ENCODE data around the gene BANP.
"Not testable (repeated sequence)": the region's sequence is repeated elsewhere in the genome, so short reads cannot be mapped to it uniquely, and the experiment has no call there.

Gene BANP

GRCh38 chr16:87931504-87931903 is 19.7 kb upstream of the BANP start:
- H3K27me3 ChIP-seq (ENCODE audit: control insufficient read depth, insufficient read depth, low read length), result no peaks in the 10 kb centered on the region
- no peak overlapping the region for H3K9ac ChIP-seq (ENCODE audit: low read depth, low read length)
- no peaks in the 10 kb centered on the region for H3K4me1 ChIP-seq (ENCODE audit: control insufficient read depth, insufficient read depth, low read length)
- no peaks in the 10 kb centered on the region for H3K9me3 ChIP-seq (ENCODE audit: control insufficient read depth, insufficient read depth, low read length)
- H3K36me3 ChIP-seq (ENCODE audit: control insufficient read depth, insufficient read depth, low read length), result no peaks in the 10 kb centered on the region
- H3K4me3 ChIP-seq (ENCODE audit: low read depth, low read length), result no peak overlapping the region

GRCh38 chr16:87932475-87933139 is 18.6 kb upstream of the BANP start:
- H3K36me3 ChIP-seq (ENCODE audit: control insufficient read depth, insufficient read depth, low read length); H3K9ac ChIP-seq (ENCODE audit: low read depth, low read length): not testable (repeated sequence)

GRCh38 chr16:87933140-87933495 is 18.1 kb upstream of the BANP start:
- Histone ChIP-seq H3K4me1 (ENCODE audit: control insufficient read depth, insufficient read depth, low read length) (no peaks in the 10 kb centered on the region), H3K9ac (ENCODE audit: low read depth, low read length) (no peak overlapping the region), H3K27me3 (ENCODE audit: control insufficient read depth, insufficient read depth, low read length) (no peaks in the 10 kb centered on the region), H3K36me3 (ENCODE audit: control insufficient read depth, insufficient read depth, low read length) (no peaks in the 10 kb centered on the region), H3K4me3 (ENCODE audit: low read depth, low read length) (no peak overlapping the region), H3K9me3 (ENCODE audit: control insufficient read depth, insufficient read depth, low read length) (no peaks in the 10 kb centered on the region)

More at GRCh38 chr16:87932475-87933139, 18.6 kb upstream of the BANP start:
- not testable (repeated sequence) for H3K4me3 ChIP-seq (ENCODE audit: low read depth, low read length); H3K9me3 ChIP-seq (ENCODE audit: control insufficient read depth, insufficient read depth, low read length); H3K27me3 ChIP-seq (ENCODE audit: control insufficient read depth, insufficient read depth, low read length); H3K4me1 ChIP-seq (ENCODE audit: control insufficient read depth, insufficient read depth, low read length)

- not testable (repeated sequence) for H3K9ac ChIP-seq (ENCODE audit: low read depth, low read length); H3K4me3 ChIP-seq (ENCODE audit: low read depth, low read length); H3K36me3 ChIP-seq (ENCODE audit: control insufficient read depth, insufficient read depth, low read length); H3K27me3 ChIP-seq (ENCODE audit: control insufficient read depth, insufficient read depth, low read length); H3K9me3 ChIP-seq (ENCODE audit: control insufficient read depth, insufficient read depth, low read length); H3K4me1 ChIP-seq (ENCODE audit: control insufficient read depth, insufficient read depth, low read length)
Measured at GRCh38 chr16:87934752-87935425, 16.3 kb upstream of the BANP start.

- H3K9ac ChIP-seq (ENCODE audit: low read depth, low read length); H3K9me3 ChIP-seq (ENCODE audit: control insufficient read depth, insufficient read depth, low read length); H3K27me3 ChIP-seq (ENCODE audit: control insufficient read depth, insufficient read depth, low read length); H3K4me1 ChIP-seq (ENCODE audit: control insufficient read depth, insufficient read depth, low read length); H3K4me3 ChIP-seq (ENCODE audit: low read depth, low read length); H3K36me3 ChIP-seq (ENCODE audit: control insufficient read depth, insufficient read depth, low read length): not testable (repeated sequence)
Measured at GRCh38 chr16:87936016-87936374, 15.2 kb upstream of the BANP start.

GRCh38 chr16:87936375-87937230 is 14.6 kb upstream of the BANP start, which contains the start of gene CA5A:
Gene CA5A (minus strand): TSS chr16:87936529. CDS start chr16:87936450, 79 bp downstream.
- Histone ChIP-seq H3K27me3 (ENCODE audit: control insufficient read depth, insufficient read depth, low read length) (no peaks in the 10 kb centered on the region), H3K4me1 (ENCODE audit: control insufficient read depth, insufficient read depth, low read length) (no peaks in the 10 kb centered on the region), H3K9me3 (ENCODE audit: control insufficient read depth, insufficient read depth, low read length) (no peaks in the 10 kb centered on the region), H3K9ac (ENCODE audit: low read depth, low read length) (no peak within 1 kb of the TSS), H3K4me3 (ENCODE audit: low read depth, low read length) (no peak within 1 kb of the TSS), H3K36me3 (ENCODE audit: control insufficient read depth, insufficient read depth, low read length) (no peaks in the 10 kb centered on the region)

- H3K9ac ChIP-seq (ENCODE audit: low read depth, low read length); H3K36me3 ChIP-seq (ENCODE audit: control insufficient read depth, insufficient read depth, low read length); H3K9me3 ChIP-seq (ENCODE audit: control insufficient read depth, insufficient read depth, low read length); H3K4me1 ChIP-seq (ENCODE audit: control insufficient read depth, insufficient read depth, low read length); H3K27me3 ChIP-seq (ENCODE audit: control insufficient read depth, insufficient read depth, low read length); H3K4me3 ChIP-seq (ENCODE audit: low read depth, low read length): not testable (repeated sequence)
Measured at GRCh38 chr16:87937231-87937542, 14.0 kb upstream of the BANP start.

- no peak overlapping the region for H3K9ac ChIP-seq (ENCODE audit: low read depth, low read length)
- H3K36me3 ChIP-seq (ENCODE audit: control insufficient read depth, insufficient read depth, low read length), result no peaks in the 10 kb centered on the region
- no peaks in the 10 kb centered on the region for H3K9me3 ChIP-seq (ENCODE audit: control insufficient read depth, insufficient read depth, low read length)
- H3K4me1 ChIP-seq (ENCODE audit: control insufficient read depth, insufficient read depth, low read length), result no peaks in the 10 kb centered on the region
- no peak overlapping the region for H3K4me3 ChIP-seq (ENCODE audit: low read depth, low read length)
- no peaks in the 10 kb centered on the region for H3K27me3 ChIP-seq (ENCODE audit: control insufficient read depth, insufficient read depth, low read length)
Measured at GRCh38 chr16:87938412-87938949, 12.8 kb upstream of the BANP start.

GRCh38 chr16:87939562-87940423 is 11.4 kb upstream of the BANP start:
- Histone ChIP-seq H3K27me3 (ENCODE audit: control insufficient read depth, insufficient read depth, low read length) (no peaks in the 10 kb centered on the region), H3K9ac (ENCODE audit: low read depth, low read length) (no peak overlapping the region), H3K4me3 (ENCODE audit: low read depth, low read length) (no peak overlapping the region), H3K36me3 (ENCODE audit: control insufficient read depth, insufficient read depth, low read length) (no peaks in the 10 kb centered on the region), H3K9me3 (ENCODE audit: control insufficient read depth, insufficient read depth, low read length) (no peaks in the 10 kb centered on the region), H3K4me1 (ENCODE audit: control insufficient read depth, insufficient read depth, low read length) (no peaks in the 10 kb centered on the region)

- no peaks in the 10 kb centered on the region for H3K27me3 ChIP-seq (ENCODE audit: control insufficient read depth, insufficient read depth, low read length)
- no peak overlapping the region for H3K4me3 ChIP-seq (ENCODE audit: low read depth, low read length)
- H3K36me3 ChIP-seq (ENCODE audit: control insufficient read depth, insufficient read depth, low read length), result no peaks in the 10 kb centered on the region
- no peaks in the 10 kb centered on the region for H3K9me3 ChIP-seq (ENCODE audit: control insufficient read depth, insufficient read depth, low read length)
- H3K4me1 ChIP-seq (ENCODE audit: control insufficient read depth, insufficient read depth, low read length), result peaks cover 3% of the 10 kb centered on the region
- H3K9ac ChIP-seq (ENCODE audit: low read depth, low read length), result no peak overlapping the region
Measured at GRCh38 chr16:87942680-87943079, 8.6 kb upstream of the BANP start.

GRCh38 chr16:87945351-87946042 is 5.7 kb upstream of the BANP start:
- Histone ChIP-seq H3K4me1 (ENCODE audit: control insufficient read depth, insufficient read depth, low read length) (peaks cover 3% of the 10 kb centered on the region), H3K27me3 (ENCODE audit: control insufficient read depth, insufficient read depth, low read length) (no peaks in the 10 kb centered on the region), H3K4me3 (ENCODE audit: low read depth, low read length) (no peak overlapping the region), H3K9ac (ENCODE audit: low read depth, low read length) (no peak overlapping the region), H3K9me3 (ENCODE audit: control insufficient read depth, insufficient read depth, low read length) (no peaks in the 10 kb centered on the region), H3K36me3 (ENCODE audit: control insufficient read depth, insufficient read depth, low read length) (no peaks in the 10 kb centered on the region)

Data from iPS-15b (cell line).